Esophagus squamous epithelium (tissue), 4 donors: Measurements from ENCODE around the gene FOXL2NB.

Experiments used
- CTCF ChIP-seq, 6 experiments: fragments of 450-650 bp in 4 of 6; fragments of 200-600 bp in 2 of 6; sonication (generic) in 2 of 6; IDR thresholded peaks; one replicate each; pipeline ENCODE4 v1.5.1; 2016 to 2019; ENCODE audit warnings: antibody characterized with exemption in 6 of 6, mild to moderate bottlenecking in 4 of 6, moderate library complexity in 4 of 6
- POLR2A ChIP-seq, 4 donors: fragments of 450-650 bp; IDR thresholded peaks; one replicate each; pipeline ENCODE4 v1.6.1; 2017; ENCODE audit warnings: antibody characterized with exemption in 4 of 4, mild to moderate bottlenecking in 4 of 4, moderate library complexity in 3 of 4

GRCh38 chr3:138971766-138972320 lies 24.8 kb downstream of the FOXL2NB start:
- TF ChIP-seq CTCF (IDR thresholded peaks at IDR 0.05) (no peak), POLR2A (IDR thresholded peaks at IDR 0.05) (no peak)
